HG03442 (cell line): Measurements from ENCODE around the gene COL26A1.
"Not testable (repeated sequence)": the region's sequence is repeated elsewhere in the genome, so short reads cannot be mapped to it uniquely, and the experiment has no call there.

Experiments
- ATAC-seq: cut with Tn5 transposase; IDR thresholded peaks from one replicate; pipeline ENCODE4 v1.9.1; 2021; ENCODE audit warnings: mild to moderate bottlenecking, moderate library complexity; ENCODE audit not compliant: unreplicated experiment

COL26A1 gene

DNA sequence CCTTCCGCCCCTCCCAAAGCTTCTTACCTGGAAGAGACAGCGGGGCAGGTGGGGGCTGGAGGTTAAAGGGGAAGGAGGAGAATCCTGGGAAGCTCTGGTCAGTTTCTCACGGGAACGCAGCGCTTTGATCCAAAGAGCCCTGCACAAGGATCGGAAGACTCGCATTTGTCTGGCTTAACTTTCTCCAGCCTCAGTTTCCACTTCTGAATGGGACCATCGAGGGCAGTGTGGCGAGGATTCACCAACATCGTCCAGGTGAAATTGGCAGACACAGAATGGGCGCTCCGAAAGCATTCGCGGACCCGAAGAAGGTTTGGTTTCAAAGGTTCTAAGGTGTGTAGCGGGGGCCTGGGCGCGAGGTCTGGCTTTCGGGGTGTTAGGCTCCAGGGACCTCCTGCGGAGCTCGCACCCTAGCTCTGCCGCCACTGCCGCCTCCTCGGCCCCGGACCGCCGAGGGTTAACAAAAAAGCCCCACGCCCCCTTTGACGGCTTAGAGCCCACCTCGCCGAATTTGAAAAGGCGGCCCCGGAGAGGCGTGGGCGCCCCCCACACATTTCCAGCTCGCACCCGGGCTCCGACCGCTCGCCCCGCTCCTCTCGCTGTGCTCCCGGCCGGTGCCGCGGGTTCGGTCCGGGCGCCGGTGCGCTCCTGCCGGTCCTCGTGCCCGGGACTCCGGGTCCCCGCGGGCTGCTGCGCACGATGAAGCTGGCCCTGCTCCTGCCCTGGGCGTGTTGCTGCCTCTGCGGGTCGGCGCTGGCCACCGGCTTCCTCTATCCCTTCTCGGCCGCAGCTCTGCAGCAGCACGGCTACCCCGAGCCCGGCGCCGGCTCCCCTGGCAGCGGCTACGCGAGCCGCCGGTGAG lies at the start of gene COL26A1:
COL26A1 (plus strand) TSS at position 542 of the 862 bp plus-strand sequence; CDS start at position 700, 158 bp downstream.
- ATAC-seq, result no peak

DNA sequence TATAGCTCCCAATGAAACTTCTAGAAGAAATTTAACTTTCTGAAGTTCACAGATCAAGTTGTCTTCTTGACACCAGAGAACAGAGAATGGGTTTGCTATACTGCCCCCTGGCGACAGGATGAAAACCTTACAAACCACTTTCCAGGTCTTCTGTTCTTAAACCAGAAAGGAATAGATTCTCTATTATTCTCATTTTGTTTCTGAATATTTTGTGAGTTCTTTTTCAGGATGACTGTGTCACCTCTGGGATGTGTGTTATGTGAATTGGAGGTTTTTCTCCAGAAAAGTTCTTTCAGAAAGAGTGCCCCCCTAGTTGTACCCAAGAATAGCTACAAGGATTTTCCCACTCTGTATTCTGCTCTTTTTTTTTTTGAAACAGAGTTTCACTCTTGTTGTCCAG lies 47.3 kb upstream of the COL26A1 start:
- no peak for ATAC-seq

DNA sequence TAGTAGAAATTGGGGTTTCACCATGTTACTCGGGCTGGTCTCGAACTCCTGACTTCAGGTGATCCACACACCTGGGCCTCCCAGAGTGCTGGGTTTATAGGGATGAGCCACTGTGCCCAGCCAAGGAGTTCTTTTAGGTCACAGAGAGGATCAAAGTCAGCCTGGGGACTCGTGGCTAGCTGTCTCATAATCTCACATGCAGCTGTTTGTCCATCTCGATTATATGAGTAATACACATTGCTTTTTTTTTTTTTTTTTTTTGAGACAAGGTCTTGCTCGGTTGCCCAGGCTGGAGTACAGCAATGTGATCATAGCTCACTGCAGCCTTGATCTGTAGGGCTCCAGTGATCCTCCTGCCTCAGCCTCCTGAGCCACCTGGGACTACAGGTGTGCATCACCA lies 43.3 kb upstream of the COL26A1 start:
- no peak for ATAC-seq

DNA sequence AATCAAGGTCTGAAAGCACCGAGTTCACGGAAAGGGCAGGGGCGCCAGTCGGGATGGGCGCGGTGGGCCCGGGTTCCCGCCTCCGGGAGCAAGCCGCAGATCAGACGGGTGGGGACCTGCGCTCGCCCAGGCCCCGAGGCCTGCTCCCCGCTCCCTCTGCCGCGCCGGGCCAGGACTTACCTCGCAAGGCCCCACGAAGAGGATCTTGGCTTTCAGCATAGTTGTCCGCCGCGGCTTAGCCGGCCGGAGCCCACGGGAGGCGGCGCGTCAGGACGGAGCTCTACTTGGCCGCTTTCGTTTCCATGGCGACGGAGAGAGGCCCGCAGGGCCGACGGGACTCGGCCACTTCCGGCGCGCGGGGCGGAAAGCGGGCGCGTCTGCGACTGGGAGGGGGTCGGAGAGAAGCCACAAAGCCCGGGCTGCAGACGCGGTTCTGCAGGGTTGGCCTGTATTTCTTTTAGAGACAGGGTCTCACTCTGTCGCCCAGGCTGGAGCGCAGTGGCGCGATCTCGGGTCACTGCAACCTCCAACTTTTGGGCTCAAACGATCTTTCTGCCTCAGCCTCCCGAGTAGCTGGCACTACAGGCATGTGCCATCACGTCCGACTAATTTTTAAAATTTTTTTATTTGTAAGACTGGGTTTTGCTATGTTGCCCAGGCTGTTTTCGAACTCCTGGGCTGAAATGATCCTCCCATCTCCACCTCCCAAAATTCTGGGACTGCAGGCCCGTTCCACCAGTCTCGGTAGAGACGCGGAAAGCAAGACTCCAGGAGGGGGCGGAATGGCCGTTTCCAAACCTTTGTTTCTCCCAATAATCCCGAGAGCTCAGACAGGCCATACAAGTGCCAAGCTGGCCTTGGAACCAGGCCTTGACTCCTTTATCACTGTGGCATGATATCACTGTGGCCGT lies 40.9 kb upstream of the COL26A1 start, which contains the start of gene IFT22:
IFT22 (minus strand) TSS at position 322 of the 911 bp plus-strand sequence; CDS start at position 219, 103 bp downstream.
- peak; percentile 90 for ATAC-seq

DNA sequence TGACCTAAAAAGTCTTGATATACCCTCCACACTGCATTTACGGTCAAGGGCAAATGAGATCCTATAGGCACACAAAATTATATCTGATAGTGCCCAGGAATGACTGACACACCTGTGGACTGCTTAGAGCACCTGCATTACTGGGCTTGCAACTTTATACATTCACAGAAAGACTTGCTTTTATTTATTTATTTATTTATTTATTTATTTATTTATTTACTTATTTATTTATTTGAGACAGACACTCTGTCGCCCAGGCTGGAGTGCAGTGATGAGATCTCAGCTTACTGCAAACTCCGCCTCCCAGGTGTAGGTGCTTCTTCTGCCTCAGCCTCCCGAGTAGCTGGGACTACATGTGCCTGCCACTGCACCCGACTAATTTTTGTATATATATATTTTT lies 34.5 kb upstream of the COL26A1 start:
- ATAC-seq, result no peak

DNA sequence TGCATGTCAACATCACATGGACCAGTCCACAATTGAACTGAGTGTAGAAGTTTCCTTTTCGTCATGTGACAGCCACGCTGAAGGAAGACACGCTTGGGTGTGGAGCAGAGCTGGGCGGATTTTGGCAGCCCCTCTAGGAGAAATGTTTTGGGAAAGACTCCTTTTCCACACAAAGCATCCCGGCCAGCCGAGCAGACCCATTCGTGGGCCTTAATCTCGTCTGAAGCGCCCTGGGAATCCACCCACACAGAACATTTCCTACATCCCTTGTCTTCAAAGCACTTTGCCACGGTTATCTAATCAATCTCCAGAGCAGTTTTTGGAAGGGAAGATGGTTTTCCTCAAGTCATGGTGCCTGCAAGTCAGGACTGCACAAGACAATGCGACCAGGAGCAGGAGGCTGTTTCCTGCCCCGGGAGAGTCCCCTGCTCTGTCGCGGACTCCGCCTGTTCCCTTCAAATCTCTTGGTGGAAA lies 32.6 kb upstream of the COL26A1 start:
- no peak for ATAC-seq

DNA sequence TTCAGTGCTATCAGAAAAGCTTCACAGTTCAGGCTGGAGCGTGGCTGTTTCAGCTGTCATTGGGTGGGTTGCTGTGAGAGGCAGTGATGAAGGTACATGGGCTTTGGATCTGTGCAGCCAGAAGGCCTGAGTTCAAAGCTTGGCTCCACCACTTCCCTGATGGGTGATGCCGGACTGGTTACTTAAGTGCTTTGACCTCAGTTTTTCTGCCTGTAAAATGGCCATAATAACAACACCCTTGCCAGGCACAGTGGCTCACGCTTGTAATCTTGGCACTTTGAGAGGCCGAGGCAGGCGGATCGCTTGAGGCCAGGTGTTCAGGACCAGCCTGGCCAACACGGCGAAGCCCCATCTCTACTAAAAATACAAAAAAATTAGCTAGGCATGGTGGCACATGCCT lies 30.6 kb upstream of the COL26A1 start:
- no peak for ATAC-seq

DNA sequence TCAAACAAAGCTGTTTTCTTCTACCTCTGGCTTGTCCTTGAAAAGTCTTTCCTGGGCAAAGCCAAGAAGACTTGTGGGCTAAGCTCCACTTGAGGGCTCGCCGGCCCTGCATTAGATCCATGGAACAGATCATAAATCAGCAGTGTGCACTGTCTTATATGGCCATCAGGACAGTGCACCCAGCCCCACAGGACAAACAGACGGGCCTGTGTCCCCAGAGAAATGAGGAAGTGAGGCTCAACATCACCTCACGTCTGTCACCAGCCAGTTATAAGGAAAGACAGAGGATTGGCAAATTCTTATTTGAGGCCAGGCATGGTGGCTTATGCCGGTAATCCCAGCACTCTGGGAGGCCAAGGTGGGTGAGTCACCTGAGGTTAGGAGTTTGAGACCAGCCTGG lies 28.8 kb upstream of the COL26A1 start:
- no peak for ATAC-seq

DNA sequence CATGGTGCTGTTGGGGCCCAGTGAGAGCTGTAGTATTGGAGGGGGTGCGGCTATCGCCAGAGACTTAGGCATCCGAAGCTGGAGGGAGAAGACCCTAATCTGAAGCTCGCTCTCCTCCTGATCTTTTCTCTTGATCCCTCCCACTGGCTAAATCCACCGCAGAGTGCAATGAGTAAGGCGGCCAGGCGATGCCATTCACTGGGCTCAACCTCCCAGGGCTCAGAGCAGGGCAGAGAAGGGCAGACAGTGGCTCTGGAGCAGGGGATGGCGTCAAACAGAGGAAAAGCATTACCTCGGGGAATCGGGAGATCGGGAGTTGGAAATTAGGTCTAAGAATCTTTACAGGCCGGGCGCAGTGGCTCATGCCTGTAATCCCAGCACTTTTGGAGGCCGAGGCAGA lies 22.3 kb upstream of the COL26A1 start:
- ATAC-seq, result no peak

DNA sequence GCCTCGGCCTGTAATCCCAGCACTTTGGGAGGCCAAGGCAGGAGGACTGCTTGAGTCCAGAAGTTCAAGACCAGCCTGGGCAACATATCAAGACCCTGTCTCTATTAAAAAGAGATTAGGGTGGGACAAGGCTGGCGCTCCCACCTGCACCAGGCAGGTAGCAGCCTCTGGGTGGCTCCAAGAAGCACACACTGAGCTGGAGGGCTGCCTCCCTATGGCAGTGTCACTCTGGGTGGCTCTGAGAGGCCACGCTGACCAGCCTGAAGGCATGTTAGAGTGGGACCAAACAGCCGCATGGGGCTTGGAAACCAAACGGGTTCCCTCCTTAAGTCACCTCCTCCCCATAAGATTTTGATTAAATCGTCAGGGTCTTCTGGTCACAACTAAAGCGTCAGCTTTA lies 19.8 kb upstream of the COL26A1 start:
- ATAC-seq, result no peak

DNA sequence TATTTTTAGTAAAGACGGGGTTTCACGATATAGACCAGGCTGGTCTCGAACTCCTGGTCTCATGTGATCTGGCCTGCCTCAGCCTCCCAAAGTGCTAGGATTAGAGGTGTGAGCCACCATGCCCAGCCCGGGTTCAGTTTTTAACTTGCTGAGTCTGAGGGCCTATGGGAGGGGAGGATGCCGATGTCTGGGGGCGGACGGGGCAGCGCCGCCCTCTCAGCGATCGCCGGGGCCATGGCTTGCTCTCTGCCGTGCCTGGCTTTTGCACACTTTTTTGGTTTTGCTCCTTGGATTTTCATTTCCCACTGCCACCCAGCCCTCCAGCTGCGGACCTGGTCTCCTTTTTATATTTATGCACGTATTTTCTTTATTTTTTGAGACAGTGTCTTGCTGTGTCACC lies 15.2 kb upstream of the COL26A1 start:
- no peak for ATAC-seq

DNA sequence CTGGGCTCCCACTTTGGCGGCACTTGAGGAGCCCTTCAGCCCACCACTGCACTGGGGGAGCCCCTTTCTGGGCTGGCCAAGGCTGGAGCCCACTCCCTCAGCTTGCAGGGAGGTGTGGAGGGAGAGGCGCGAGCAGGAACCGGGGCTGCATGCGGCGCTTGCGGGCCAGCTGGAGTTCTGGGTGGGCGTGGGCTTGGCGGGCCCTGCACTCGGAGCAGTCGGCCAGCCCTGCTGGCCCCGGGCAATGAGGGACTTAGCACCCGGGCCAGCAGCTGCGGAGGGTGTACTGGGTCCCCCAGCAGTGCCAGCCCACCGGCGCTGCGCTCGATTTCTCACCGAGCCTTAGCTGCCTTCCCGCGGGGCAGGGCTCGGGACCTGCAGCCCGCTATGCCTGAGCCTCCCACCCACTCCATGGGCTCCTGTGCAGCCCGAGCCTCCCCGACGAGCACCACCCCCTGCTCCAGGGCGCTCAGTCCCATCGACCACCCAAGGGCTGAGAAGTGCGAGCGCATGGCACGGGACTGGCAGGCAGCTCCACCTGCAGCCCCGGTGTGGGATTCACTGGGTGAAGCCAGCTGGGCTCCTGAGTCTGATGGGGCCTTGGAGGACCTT lies 14.1 kb upstream of the COL26A1 start:
- ATAC-seq, result not testable (repeated sequence)

DNA sequence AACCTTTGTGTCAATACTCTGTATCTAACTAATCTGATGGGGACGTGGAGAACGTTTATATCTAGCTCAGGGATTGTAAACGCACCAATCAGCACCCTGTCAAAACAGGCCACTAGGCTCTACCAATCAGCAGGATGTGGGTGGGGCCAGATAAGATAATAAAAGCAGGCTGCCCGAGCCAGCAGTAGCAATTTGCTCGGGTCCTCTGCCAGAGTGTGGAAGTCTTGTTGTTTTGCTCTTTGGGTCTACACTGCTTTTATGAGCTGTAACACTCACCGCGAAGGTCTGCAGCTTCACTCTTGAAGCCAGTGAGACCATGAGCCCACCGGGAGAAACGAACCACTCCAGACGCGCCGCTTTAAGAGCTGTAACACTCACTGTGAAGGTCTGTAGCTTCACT lies 13.4 kb upstream of the COL26A1 start:
- ATAC-seq, result not testable (repeated sequence)

DNA sequence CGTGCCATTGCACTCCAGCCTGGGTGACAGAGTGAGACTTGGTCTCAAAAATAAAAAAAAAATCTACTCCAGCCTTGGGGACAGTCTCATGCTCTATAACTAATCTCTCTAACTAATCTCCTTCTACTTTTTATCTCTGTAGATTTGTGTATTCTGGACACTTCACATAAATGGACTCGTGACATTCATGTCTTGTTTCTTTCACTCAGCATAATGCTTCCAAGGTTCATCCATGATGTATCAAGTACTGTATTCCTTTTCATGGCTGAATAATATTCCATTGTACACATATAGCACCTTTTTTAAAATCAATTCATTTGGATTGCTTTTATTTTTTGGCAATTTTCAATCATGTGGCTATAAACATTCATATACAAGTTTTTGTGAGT lies 9.8 kb upstream of the COL26A1 start:
- no peak for ATAC-seq

DNA sequence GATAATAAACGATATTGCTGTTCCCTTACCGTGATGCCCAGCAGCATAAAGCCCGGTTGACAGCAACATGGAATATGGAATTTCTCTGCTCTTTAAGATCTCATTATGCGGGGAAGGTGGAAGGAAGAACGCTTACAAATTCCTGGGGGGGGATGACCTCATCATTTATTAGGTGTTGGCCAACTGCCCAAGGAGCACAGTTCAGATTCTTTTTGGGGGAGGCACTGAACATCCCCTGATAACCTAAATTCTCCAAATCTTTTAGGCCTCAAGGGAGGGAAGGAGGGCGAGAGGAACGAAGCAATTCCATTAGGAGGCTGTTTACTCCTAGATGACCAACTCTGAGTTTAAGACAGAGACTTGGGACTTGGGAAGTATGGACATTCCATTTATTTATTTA lies 5.2 kb upstream of the COL26A1 start:
- no peak for ATAC-seq

DNA sequence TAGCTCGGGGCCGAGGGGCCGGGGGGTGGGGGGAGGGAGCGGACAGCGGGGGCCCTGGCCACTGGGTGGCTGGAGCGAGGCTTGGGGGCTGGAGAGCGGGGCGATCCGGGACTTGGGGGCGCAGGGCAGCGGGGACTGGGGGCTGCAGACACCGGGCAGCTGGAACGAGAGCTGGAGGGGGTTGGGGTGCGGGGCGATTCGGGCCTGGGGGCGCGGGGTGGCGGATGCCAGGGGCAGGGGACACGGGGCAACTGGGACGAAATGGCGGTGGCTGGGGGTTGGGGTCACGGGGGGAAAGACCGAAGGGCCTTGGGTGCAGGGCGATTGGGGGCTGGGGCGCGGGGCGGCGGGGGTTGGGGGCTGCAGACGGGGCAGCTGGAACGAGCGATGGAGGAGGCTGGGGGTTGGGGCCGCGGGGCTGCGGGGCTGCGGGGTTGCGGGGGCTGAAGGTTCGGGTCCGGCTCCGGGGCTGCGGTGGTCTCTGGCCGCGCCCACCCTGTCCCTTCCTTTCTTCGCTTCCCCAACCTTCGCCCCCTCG lies 590 bp downstream of the COL26A1 start:
- ATAC-seq, result no peak

DNA sequence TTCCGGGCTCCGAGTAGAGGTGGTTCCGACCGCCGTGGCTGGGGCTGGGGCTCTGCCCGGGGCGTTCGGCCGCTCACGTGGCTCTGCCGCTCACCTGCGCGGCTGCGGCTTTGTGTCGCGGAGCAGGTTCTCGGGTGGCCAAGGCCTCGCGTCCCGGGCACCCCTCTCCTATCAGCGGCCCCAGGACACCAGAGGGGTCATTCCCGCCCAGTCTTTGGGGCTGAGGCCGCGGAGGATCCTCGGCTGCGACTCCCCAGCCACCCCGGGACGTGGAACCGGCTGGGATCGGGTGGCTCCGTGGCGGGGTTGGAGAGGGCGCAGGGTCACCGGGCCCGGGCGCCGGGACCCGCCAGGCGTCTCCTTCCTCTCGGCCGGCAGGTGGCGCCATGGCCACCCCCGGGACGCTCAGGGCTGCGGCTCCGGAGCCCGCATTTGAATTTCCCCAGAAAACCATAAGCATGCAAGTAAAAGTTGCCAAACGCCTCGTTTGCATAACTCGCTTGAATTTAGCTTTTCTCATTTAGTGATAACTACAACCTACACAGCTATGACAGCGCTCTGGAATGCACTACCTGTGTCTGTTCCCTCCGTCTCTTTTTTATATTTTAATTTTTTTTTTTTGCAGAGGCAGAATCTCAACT lies 1.2 kb downstream of the COL26A1 start:
- ATAC-seq, result peak; percentile 50

DNA sequence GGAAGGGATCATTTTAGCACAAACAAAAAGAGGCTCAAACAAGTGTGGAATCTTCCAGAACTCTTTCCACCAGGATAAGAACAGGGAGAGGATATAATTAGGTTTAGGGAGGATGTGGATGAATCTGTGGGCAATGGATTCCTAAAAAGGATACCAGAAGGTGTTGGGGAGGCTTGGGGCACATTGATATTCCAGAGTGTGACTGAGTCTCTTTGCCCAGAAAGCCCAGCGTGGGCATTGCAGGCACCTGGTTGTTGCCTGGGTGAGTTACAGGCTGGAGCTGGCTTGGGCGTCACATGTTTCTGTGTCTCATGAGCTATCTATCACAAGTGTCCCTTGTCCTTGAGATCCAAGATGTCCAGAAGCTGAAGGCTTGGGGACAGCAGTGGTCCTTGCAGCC lies 3.3 kb downstream of the COL26A1 start:
- ATAC-seq, result no peak

DNA sequence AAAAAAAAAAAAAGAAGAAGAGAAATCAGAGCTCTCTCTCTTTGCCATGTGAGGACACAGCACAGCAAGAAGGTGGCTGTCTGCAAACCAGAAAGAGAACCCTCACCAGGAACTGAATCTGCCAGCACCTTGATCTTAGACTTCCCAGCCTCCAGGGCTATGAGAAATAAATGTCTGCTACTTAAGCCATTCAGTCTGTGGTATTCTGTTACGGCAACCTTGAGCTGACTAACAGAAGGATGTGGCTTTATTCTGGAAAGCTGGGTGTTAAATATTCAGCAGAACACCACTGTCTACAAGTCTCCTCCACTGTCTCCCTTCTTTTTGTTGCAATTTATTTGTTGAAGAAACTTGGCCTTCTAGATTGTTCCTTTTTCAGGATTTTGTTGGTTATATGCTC lies 5.0 kb downstream of the COL26A1 start:
- no peak for ATAC-seq

DNA sequence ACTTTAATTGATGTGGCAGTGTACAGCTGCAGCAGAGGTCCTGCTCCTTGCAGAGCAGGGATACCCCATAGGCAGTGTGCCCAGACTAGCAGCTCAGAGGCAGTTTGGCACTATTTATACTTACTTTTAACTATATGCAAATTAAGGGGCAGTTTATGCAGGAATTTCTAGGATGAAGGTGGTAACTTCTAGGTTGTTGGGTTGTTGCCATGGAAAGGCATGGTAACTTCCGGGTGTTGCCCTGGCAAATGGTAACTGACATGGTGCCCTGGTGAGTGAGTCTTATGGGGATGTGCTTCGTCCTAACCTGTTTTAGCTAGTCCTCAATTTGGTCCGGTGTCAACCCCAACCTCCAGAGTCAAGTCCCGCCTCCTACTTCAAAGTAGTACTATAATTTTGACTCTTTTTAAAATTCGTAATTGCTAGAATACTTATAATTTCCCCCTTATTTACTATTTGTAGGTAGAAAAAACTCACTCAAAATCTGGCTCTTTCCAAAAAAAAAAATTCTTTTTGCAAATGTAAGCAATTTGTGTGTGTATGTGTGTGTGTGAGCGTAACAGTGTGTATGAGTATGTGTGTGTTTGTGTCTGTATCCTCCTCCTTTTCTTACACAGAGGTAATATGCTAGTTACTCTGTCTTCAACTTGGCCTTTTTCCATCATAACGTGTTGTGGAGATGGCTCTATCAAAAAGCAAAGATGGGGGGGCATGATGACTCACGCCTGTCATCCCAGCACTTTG lies 5.9 kb downstream of the COL26A1 start:
- no peak for ATAC-seq
